ENCODE results near the gene TSPAN11. TPM values are rescaled to one million over a fixed set of nuclear protein-coding genes. Genes with fewer than 3 reads are reported as not detected.

Gene TSPAN11
- total and polyA plus RNA-seq, 2 of the 8 experiments (the other 6 are each of a cell fraction or from before 2014, with no cell fraction given) = 3.9 to 8.2 TPM

DNA sequence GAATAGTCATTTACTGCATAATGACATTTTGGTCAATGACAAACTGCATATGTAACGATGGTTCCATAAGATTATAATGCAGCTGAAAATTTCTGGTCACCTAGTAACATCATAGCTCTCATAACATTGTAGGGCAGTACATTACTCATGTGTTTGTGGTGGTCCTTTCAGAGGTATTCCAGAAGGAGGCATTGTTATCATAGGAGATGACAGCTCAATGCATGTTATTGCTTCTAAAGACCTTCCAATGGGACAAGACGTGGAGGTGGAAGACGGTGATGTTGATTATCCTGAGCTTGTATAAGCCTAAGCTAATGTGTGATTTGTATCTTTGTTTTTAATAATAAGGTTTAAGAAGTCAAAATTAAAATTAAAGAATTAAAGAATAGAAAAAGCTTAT, 43.8 kb upstream of the TSPAN11 start (continued):
- TF ChIP-seq BACH1 (IDR thresholded peaks at IDR 0.05; ENCODE audit: low read length) = no peak

Data from H1 (cell line).